GM18520 (cell line): ENCODE results near the gene MAP4K5.
"Not testable (repeated sequence)": the region's sequence is repeated elsewhere in the genome, so short reads cannot be mapped to it uniquely, and the experiment has no call there.

Source experiments
- ATAC-seq: cut with Tn5 transposase; IDR thresholded peaks from one replicate; pipeline ENCODE4 v1.9.1; 2021; ENCODE audit not compliant: unreplicated experiment

MAP4K5 gene

GRCh38 chr14:50532502-50533240, at the start of gene MAP4K5:
Gene MAP4K5, minus strand, starts transcription at chr14:50532569. Its CDS starts 520 bp downstream, at chr14:50532049.
- peak; percentile 94 for ATAC-seq

GRCh38 chr14:50578433-50578832, 46.1 kb upstream of the MAP4K5 start:
- no peak for ATAC-seq

- ATAC-seq: no peak
These were observed 45.6 kb upstream of the MAP4K5 start for GRCh38 chr14:50577982-50578381.

- ATAC-seq: no peak
These were observed 43.4 kb upstream of the MAP4K5 start for GRCh38 chr14:50575769-50576168.

GRCh38 chr14:50573862-50574261, 41.5 kb upstream of the MAP4K5 start:
- no peak for ATAC-seq

GRCh38 chr14:50569714-50570274, 37.4 kb upstream of the MAP4K5 start:
- ATAC-seq: no peak

- ATAC-seq: no peak
These were observed 30.5 kb upstream of the MAP4K5 start for GRCh38 chr14:50562841-50563240.

GRCh38 chr14:50560931-50561285, 28.5 kb upstream of the MAP4K5 start:
- ATAC-seq: no peak

GRCh38 chr14:50559990-50560930, 27.9 kb upstream of the MAP4K5 start, which contains the start of gene ATL1:
Gene ATL1, plus strand, starts transcription at chr14:50560145. Its CDS starts 121 bp downstream, at chr14:50560266.
- no peak for ATAC-seq

GRCh38 chr14:50552796-50553195, 20.4 kb upstream of the MAP4K5 start:
- ATAC-seq: not testable (repeated sequence)

- ATAC-seq: no peak
These were observed 19.5 kb upstream of the MAP4K5 start for GRCh38 chr14:50551877-50552276.

GRCh38 chr14:50550294-50550693, 17.9 kb upstream of the MAP4K5 start:
- no peak for ATAC-seq

- ATAC-seq: no peak
These were observed 13.2 kb upstream of the MAP4K5 start for GRCh38 chr14:50545618-50546017.

- ATAC-seq: no peak
These were observed 12.5 kb upstream of the MAP4K5 start for GRCh38 chr14:50544911-50545310.

GRCh38 chr14:50542941-50543418, 10.6 kb upstream of the MAP4K5 start:
- ATAC-seq: no peak

- no peak for ATAC-seq
These were observed 8.8 kb upstream of the MAP4K5 start for GRCh38 chr14:50541159-50541567.

GRCh38 chr14:50539051-50539450, 6.7 kb upstream of the MAP4K5 start:
- no peak for ATAC-seq

- not testable (repeated sequence) for ATAC-seq
These were observed 5.7 kb upstream of the MAP4K5 start for GRCh38 chr14:50538034-50538433.

GRCh38 chr14:50534997-50535396, 2.6 kb upstream of the MAP4K5 start:
- ATAC-seq: no peak

GRCh38 chr14:50534416-50534815, 2.0 kb upstream of the MAP4K5 start:
- ATAC-seq: no peak

- ATAC-seq: no peak
These were observed 1.4 kb upstream of the MAP4K5 start for GRCh38 chr14:50533806-50534205.
